K562 (cell line): ENCODE measurements around the gene ARSA. TPM values are rescaled to one million over a fixed set of nuclear protein-coding genes. Genes with fewer than 3 reads are reported as not detected.

Experiments used
- BRF1 ChIP-seq: IDR thresholded peaks from 3 replicates; pipeline ENCODE4 v1.6.1; 2011; ENCODE audit warnings: borderline replicate concordance, mild to moderate bottlenecking; ENCODE audit not compliant: insufficient read length; ENCODE audit errors: extremely low read depth
- ETV6 ChIP-seq, 3 experiments: fragments of 150-350 bp in 1 of 3; sonication (generic) in 1 of 3; formaldehyde crosslinking in 1 of 3; IDR thresholded peaks; 2 replicates each; pipeline versions ENCODE4 v1.6.1 to v1.8.0; 2014 to 2022; ENCODE audit warnings: borderline replicate concordance in 2 of 3, low read depth in 2 of 3, antibody characterized with exemption in 1 of 3, low read length in 1 of 3, mild to moderate bottlenecking in 1 of 3, missing genetic modification reagents in 1 of 3
- FOXK2 ChIP-seq, 2 experiments: fragments of 450-650 bp; IDR thresholded peaks in 1 of 2; conservative IDR thresholded peaks in 1 of 2; 2 replicates each; pipeline ENCODE4 v1.6.1; 2016; ENCODE audit warnings: low read depth in 2 of 2, mild to moderate bottlenecking in 1 of 2
- GABPA ChIP-seq: fragments of 200-800 bp; sonication (Bioruptor generic); conservative IDR thresholded peaks from 2 replicates; pipeline ENCODE4 v1.6.1; 2016; ENCODE audit warnings: low read depth, missing genetic modification characterization, missing compliant biosample characterization
- L3MBTL2 ChIP-seq: fragments of 450-650 bp; IDR thresholded peaks from 2 replicates; pipeline ENCODE4 v1.6.1; 2016; ENCODE audit warnings: mild to moderate bottlenecking, moderate library complexity
- NFATC3 ChIP-seq: fragments of 450-650 bp; IDR thresholded peaks from 2 replicates; pipeline ENCODE4 v1.6.1; 2017; ENCODE audit warnings: mild to moderate bottlenecking
- NR4A1 ChIP-seq, 2 experiments: fragments of 250-450 bp in 1 of 2; fragments of 450-650 bp in 1 of 2; sonication (Bioruptor Pico) in 1 of 2; IDR thresholded peaks; 2 replicates each; pipeline versions ENCODE4 v1.4.0 to v1.6.1; 2016 to 2020; ENCODE audit warnings: mild to moderate bottlenecking in 2 of 2, missing compliant biosample characterization in 1 of 2, missing genetic modification characterization in 1 of 2, moderate library complexity in 1 of 2
- PHF8 ChIP-seq: fragments of 200-600 bp; sonication (generic); IDR thresholded peaks from 2 replicates; pipeline ENCODE4 v1.6.1; 2012; ENCODE audit warnings: mixed run types, mild to moderate bottlenecking, inconsistent platforms, low read length, moderate library complexity, borderline replicate concordance
- POLR2A ChIP-seq: fragments of 450-650 bp; conservative IDR thresholded peaks from 2 replicates; pipeline ENCODE4 v1.6.1; 2016
- SIRT6 ChIP-seq: IDR thresholded peaks from one replicate; pipeline ENCODE4 v1.6.1; 2012; ENCODE audit warnings: low read depth, mild to moderate bottlenecking, control low read depth, inconsistent platforms, low read length, moderate library complexity
- SNRNP70 ChIP-seq: fragments of 200-400 bp; formaldehyde crosslinking; optimal IDR thresholded peaks from 2 replicates; pipeline ENCODE3; 2017; ENCODE audit warnings: low read depth, low read length
- SRF ChIP-seq, 2 experiments: fragments of 250-450, 450-650 bp in 1 of 2; sonication (Bioruptor Pico) in 1 of 2; sonication (generic) in 1 of 2; formaldehyde crosslinking; IDR thresholded peaks; 2 replicates each; pipeline versions ENCODE4 v1.5.0 to v1.5.1; 2020 to 2022; ENCODE audit warnings: mild to moderate bottlenecking in 1 of 2, missing genetic modification reagents in 1 of 2
- SUPT5H ChIP-seq: fragments of 450-650 bp; IDR thresholded peaks from 2 replicates; pipeline ENCODE4 v1.6.1; 2016
- ZFX ChIP-seq: sonication (generic); formaldehyde crosslinking; IDR thresholded peaks from 2 replicates; pipeline ENCODE4 v1.8.0; 2022; ENCODE audit warnings: mild to moderate bottlenecking, missing genetic modification reagents, moderate library complexity
- polyA plus RNA-seq, 8 experiments: library from polyadenylated mRNA; depleted of rRNA in 4 of 8; stranded (reverse) in 5 of 8; unstranded in 3 of 8; fragments of >200 nt; fragmentation: Nextera tagmentation in 2 of 8; fragmentation: Illumina TruSeq in 1 of 8; extraction: Ambion mirVana in 2 of 8; extraction: Trizol in 1 of 8; gene quantifications; 2 replicates each; pipeline versions ENCODE4 v1.2.1 to v1.2.3, GENCODE V29; 2011 to 2014; ENCODE audit warnings: inconsistent platforms in 1 of 8, missing spikeins in 1 of 8
- total RNA-seq, 7 experiments: library from RNA; depleted of rRNA in 6 of 7; stranded (reverse); fragments of >200 nt in 6 of 7; fragmentation: Illumina TruSeq in 2 of 7; extraction: Trizol in 2 of 7; gene quantifications; 2 replicates each; pipeline versions ENCODE4 v1.2.1 to v1.2.3, GENCODE V29; 2011 to 2021; ENCODE audit warnings: low replicate concordance in 1 of 7
- TF ChIP-seq, protein P1 (sequence below): fragments of 450-650 bp; IDR thresholded peaks from 2 replicates; pipeline ENCODE4 v1.6.1; 2018; ENCODE audit not compliant: partially characterized antibody
- TF ChIP-seq, protein P2 (sequence below), 3 experiments: IDR thresholded peaks in 2 of 3; conservative IDR thresholded peaks in 1 of 3; 2 replicates each; pipeline ENCODE4 v1.5.1; 2011 to 2012; ENCODE audit warnings: low read length in 3 of 3, mild to moderate bottlenecking in 3 of 3, control low read depth in 2 of 3, improper control_type of control experiment in 1 of 3, inconsistent platforms in 1 of 3, low read depth in 1 of 3, mixed read lengths in 1 of 3, moderate library complexity in 1 of 3; ENCODE audit not compliant: insufficient read depth in 2 of 3
- TF ChIP-seq, protein P3 (sequence below), 2 experiments: IDR thresholded peaks; 2 replicates each; pipeline ENCODE4 v1.6.1; 2012; ENCODE audit warnings: improper control_type of control experiment in 2 of 2, low read depth in 2 of 2, low read length in 2 of 2, borderline replicate concordance in 1 of 2

ARSA gene
- total and polyA plus RNA-seq, 9 of the 15 experiments (the other 6 are each of a cell fraction or from before 2014, with no cell fraction given), result 0.32 to 10.9 (median 1.8) TPM; not detected in 1

DNA sequence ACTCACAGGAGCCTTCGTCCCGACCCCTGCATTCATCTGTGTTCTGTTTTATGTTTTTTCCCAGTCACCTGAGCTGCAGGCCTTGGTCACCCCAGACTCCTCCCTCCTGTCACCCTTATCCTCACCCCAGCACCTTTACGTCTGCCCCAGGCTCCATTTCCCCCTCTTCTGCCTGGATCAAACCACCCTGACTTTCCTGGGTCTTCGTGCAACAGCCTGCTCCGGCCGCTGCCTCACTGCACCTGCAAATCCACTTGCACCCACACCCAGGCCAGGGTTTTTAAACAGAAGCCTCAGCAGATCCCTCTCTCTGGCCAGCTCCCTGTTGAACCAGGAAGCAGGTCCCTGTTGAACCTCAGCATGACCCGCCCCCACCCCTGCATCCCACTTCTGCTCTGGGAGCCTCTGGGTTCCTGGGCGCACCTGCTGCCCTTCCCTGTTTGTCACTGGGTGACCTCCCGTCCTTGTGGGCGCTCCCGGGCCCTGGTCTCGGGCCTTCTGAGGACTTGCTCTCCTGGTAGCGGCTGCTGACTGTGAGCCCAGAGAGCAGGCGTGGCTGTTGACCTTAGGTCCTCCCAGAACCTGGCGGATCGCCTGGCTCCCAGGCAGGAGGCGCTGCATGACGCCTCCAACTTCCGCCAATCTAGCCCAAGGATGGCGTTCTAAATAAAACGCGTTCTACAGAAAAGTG is 14.5 kb downstream of the ARSA start (continued):
- TF ChIP-seq, protein P1, sequence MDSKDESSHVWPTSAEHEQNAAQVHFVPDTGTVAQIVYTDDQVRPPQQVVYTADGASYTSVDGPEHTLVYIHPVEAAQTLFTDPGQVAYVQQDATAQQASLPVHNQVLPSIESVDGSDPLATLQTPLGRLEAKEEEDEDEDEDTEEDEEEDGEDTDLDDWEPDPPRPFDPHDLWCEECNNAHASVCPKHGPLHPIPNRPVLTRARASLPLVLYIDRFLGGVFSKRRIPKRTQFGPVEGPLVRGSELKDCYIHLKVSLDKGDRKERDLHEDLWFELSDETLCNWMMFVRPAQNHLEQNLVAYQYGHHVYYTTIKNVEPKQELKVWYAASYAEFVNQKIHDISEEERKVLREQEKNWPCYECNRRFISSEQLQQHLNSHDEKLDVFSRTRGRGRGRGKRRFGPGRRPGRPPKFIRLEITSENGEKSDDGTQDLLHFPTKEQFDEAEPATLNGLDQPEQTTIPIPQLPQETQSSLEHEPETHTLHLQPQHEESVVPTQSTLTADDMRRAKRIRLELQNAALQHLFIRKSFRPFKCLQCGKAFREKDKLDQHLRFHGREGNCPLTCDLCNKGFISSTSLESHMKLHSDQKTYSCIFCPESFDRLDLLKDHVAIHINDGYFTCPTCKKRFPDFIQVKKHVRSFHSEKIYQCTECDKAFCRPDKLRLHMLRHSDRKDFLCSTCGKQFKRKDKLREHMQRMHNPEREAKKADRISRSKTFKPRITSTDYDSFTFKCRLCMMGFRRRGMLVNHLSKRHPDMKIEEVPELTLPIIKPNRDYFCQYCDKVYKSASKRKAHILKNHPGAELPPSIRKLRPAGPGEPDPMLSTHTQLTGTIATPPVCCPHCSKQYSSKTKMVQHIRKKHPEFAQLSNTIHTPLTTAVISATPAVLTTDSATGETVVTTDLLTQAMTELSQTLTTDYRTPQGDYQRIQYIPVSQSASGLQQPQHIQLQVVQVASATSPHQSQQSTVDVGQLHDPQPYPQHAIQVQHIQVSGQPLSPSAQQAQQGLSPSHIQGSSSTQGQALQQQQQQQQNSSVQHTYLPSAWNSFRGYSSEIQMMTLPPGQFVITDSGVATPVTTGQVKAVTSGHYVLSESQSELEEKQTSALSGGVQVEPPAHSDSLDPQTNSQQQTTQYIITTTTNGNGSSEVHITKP, result peak; percentile 64
- TF ChIP-seq SUPT5H, result 0 out of 2 replicates have a peak, but pooled peaks have one; percentile 37
- TF ChIP-seq SRF (CRISPR knock-in tag; IDR thresholded peaks at IDR 0.05), result no peak
- peak; percentile 53; the same call in 1 of the 2 replicates for TF ChIP-seq L3MBTL2
- TF ChIP-seq NFATC3, result no peak
- TF ChIP-seq PHF8, result peak; percentile 20; the same call in 1 of the 2 replicates
- TF ChIP-seq POLR2A, result peak; percentile 47; the same call in 1 of the 2 replicates
- TF ChIP-seq ZFX (CRISPR knock-in tag), result peak; percentile 37; the same call in 1 of the 2 replicates
- TF ChIP-seq SNRNP70, result no peak
- TF ChIP-seq NR4A1 (CRISPR knock-in tag; IDR thresholded peaks at IDR 0.05), result no peak
- TF ChIP-seq NR4A1 (tag; IDR thresholded peaks at IDR 0.05), result no peak
- TF ChIP-seq, protein P2, sequence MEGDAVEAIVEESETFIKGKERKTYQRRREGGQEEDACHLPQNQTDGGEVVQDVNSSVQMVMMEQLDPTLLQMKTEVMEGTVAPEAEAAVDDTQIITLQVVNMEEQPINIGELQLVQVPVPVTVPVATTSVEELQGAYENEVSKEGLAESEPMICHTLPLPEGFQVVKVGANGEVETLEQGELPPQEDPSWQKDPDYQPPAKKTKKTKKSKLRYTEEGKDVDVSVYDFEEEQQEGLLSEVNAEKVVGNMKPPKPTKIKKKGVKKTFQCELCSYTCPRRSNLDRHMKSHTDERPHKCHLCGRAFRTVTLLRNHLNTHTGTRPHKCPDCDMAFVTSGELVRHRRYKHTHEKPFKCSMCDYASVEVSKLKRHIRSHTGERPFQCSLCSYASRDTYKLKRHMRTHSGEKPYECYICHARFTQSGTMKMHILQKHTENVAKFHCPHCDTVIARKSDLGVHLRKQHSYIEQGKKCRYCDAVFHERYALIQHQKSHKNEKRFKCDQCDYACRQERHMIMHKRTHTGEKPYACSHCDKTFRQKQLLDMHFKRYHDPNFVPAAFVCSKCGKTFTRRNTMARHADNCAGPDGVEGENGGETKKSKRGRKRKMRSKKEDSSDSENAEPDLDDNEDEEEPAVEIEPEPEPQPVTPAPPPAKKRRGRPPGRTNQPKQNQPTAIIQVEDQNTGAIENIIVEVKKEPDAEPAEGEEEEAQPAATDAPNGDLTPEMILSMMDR (IDR thresholded peaks at IDR 0.05 in 2 of 3, conservative IDR thresholded peaks at IDR 0.05 in 1 of 3; ENCODE audit: insufficient read depth in 2 of 3, low read depth in 1 of 3, low read length in 3 of 3), result peak; percentile 40 to 82 (median 58)
- no peak for TF ChIP-seq SIRT6
- TF ChIP-seq ETV6 (IDR thresholded peaks at IDR 0.05; ENCODE audit: borderline replicate concordance in 1 of 2, low read depth in 2 of 2, low read length in 1 of 2), result no peak
- no peak for TF ChIP-seq ETV6 (CRISPR knock-in tag; IDR thresholded peaks at IDR 0.05; ENCODE audit: borderline replicate concordance)
- TF ChIP-seq, protein P3, sequence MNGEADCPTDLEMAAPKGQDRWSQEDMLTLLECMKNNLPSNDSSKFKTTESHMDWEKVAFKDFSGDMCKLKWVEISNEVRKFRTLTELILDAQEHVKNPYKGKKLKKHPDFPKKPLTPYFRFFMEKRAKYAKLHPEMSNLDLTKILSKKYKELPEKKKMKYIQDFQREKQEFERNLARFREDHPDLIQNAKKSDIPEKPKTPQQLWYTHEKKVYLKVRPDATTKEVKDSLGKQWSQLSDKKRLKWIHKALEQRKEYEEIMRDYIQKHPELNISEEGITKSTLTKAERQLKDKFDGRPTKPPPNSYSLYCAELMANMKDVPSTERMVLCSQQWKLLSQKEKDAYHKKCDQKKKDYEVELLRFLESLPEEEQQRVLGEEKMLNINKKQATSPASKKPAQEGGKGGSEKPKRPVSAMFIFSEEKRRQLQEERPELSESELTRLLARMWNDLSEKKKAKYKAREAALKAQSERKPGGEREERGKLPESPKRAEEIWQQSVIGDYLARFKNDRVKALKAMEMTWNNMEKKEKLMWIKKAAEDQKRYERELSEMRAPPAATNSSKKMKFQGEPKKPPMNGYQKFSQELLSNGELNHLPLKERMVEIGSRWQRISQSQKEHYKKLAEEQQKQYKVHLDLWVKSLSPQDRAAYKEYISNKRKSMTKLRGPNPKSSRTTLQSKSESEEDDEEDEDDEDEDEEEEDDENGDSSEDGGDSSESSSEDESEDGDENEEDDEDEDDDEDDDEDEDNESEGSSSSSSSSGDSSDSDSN (IDR thresholded peaks at IDR 0.05; ENCODE audit: borderline replicate concordance in 1 of 2, low read depth in 2 of 2, low read length in 2 of 2), result peak in 1 of 2 experiments; percentile 48; a peak in 1 of 4 replicates
- no peak for TF ChIP-seq BRF1
- TF ChIP-seq FOXK2 (conservative IDR thresholded peaks at IDR 0.05 in 1 of 2, IDR thresholded peaks at IDR 0.05 in 1 of 2; ENCODE audit: low read depth in 2 of 2), result peak; percentile 55 to 73; a peak in 2 of 4 replicates
- peak; percentile 48; the same call in 1 of the 2 replicates for TF ChIP-seq GABPA
